Endothelial cell of umbilical vein (primary cell): ENCODE results near the gene SLC6A6. TPM values are rescaled to one million over a fixed set of nuclear protein-coding genes. Genes with fewer than 3 reads are reported as not detected.

ENCODE experiments used
- BruUV-seq: library from RNA; stranded (reverse); fragments of 400-500 nt; replicated peaks from 2 replicates; lab custom pipeline; 2021; lab: Mats Ljungman, UMichigan
- CTCF ChIA-PET: fragments of 300-600, 350-600 bp; sonication (Branson Sonifier 250); formaldehyde crosslinking; loops from one replicate; lab custom pipeline; 2021; ENCODE audit warnings: antibody characterized with exemption, inconsistent platforms; lab: Charles Lee
- POLR2A ChIA-PET: fragments of 300-600, 350-600 bp; sonication (Branson Sonifier 250); formaldehyde crosslinking; loops from one replicate; lab custom pipeline; 2021; ENCODE audit warnings: antibody characterized with exemption, inconsistent platforms; lab: Charles Lee
- DNase-seq: peaks from one replicate; pipeline ENCODE4 v3.0.0-alpha.2; 2011; ENCODE audit warnings: low read depth, low spot score
- FAIRE-seq: peaks from 2 replicates; lab custom pipeline; 2011; peaks lifted over from hg19 to GRCh38; lab: Jason Lieb, UNC
- H2AFZ ChIP-seq: 2 replicates; pipeline ENCODE4 v1.6.0; 2012; ENCODE audit warnings: low read depth, low read length, control low read depth, inconsistent platforms
- H3K27ac ChIP-seq: 2 replicates; pipeline ENCODE4 v1.5.1; 2011; ENCODE audit warnings: low read depth, mild to moderate bottlenecking, control low read depth, low read length, moderate library complexity; ENCODE audit not compliant: insufficient read depth
- H3K27me3 ChIP-seq, 2 experiments: 2 replicates each; pipeline versions ENCODE4 v1.6.0 to v1.6.1; 2011; ENCODE audit warnings: low read length in 2 of 2, mixed read lengths in 1 of 2; ENCODE audit not compliant: control insufficient read depth in 2 of 2, insufficient read depth in 2 of 2
- H3K36me3 ChIP-seq, 2 experiments: 2 replicates in 1 of 2; 3 replicates in 1 of 2; pipeline ENCODE4 v1.5.1; 2011; ENCODE audit warnings: low read length in 2 of 2, mild to moderate bottlenecking in 1 of 2, moderate library complexity in 1 of 2; ENCODE audit not compliant: control insufficient read depth in 2 of 2, insufficient read depth in 2 of 2; ENCODE audit errors: extremely low read depth in 1 of 2
- H3K4me1 ChIP-seq: 3 replicates; pipeline ENCODE4 v1.5.1; 2011; ENCODE audit warnings: mild to moderate bottlenecking, low read length; ENCODE audit not compliant: control insufficient read depth, insufficient read depth; ENCODE audit errors: extremely low read depth
- H3K4me2 ChIP-seq: 2 replicates; pipeline ENCODE4 v1.6.1; 2011; ENCODE audit warnings: low read length, control low read depth, mixed read lengths; ENCODE audit not compliant: insufficient read depth
- H3K4me3 ChIP-seq, 3 experiments: fragments of 200-600 bp in 1 of 3; sonication (generic), shearing (Covaris generic) in 1 of 3; replicated peaks in 1 of 3; 2 replicates each; pipeline ENCODE4 v1.5.1; 2011 to 2016; ENCODE audit warnings: control low read depth in 3 of 3, low read length in 3 of 3, mild to moderate bottlenecking in 2 of 3, inconsistent platforms in 1 of 3, low read depth in 1 of 3, moderate library complexity in 1 of 3; ENCODE audit not compliant: insufficient read depth in 1 of 3
- H3K79me2 ChIP-seq: 2 replicates; pipeline ENCODE4 v1.6.0; 2012; ENCODE audit warnings: low read length, inconsistent platforms; ENCODE audit not compliant: control insufficient read depth, insufficient read depth
- H3K9ac ChIP-seq: replicated peaks from 2 replicates; pipeline ENCODE3; 2011; ENCODE audit warnings: low read length, control low read depth; ENCODE audit not compliant: insufficient read depth; ENCODE audit errors: extremely low read depth
- H3K9me1 ChIP-seq: replicated peaks from 3 replicates; pipeline ENCODE4 v1.6.0; 2011; ENCODE audit warnings: mild to moderate bottlenecking, low read length; ENCODE audit not compliant: control insufficient read depth, insufficient read depth; ENCODE audit errors: extremely low read depth
- H3K9me3 ChIP-seq: replicated peaks from 2 replicates; pipeline ENCODE4 v1.5.1; 2012; ENCODE audit warnings: low read length, inconsistent platforms; ENCODE audit not compliant: control insufficient read depth, insufficient read depth
- H4K20me1 ChIP-seq: replicated peaks from 2 replicates; pipeline ENCODE3; 2011; ENCODE audit warnings: mild to moderate bottlenecking, low read length; ENCODE audit not compliant: control insufficient read depth, insufficient read depth; ENCODE audit errors: extremely low read depth
- CTCF ChIP-seq, 2 donors: IDR thresholded peaks; 1 replicate in 1 of 2; 2 replicates in 1 of 2; pipeline ENCODE4 v1.5.1; 2011; ENCODE audit warnings: low read length in 2 of 2, mild to moderate bottlenecking in 2 of 2, moderate library complexity in 2 of 2, control low read depth in 1 of 2, inconsistent platforms in 1 of 2, low read depth in 1 of 2; ENCODE audit not compliant: insufficient read depth in 1 of 2; ENCODE audit errors: extremely low read depth in 1 of 2
- EZH2 ChIP-seq: IDR thresholded peaks from 2 replicates; pipeline ENCODE4 v1.6.1; 2012; ENCODE audit warnings: borderline replicate concordance, low read depth, mild to moderate bottlenecking, moderate library complexity, low read length, inconsistent platforms; ENCODE audit not compliant: severe bottlenecking
- FOS ChIP-seq: IDR thresholded peaks from 2 replicates; pipeline ENCODE4 v1.6.1; 2011; ENCODE audit warnings: mild to moderate bottlenecking, low read length, moderate library complexity, borderline replicate concordance; ENCODE audit not compliant: insufficient read depth
- GATA2 ChIP-seq: IDR thresholded peaks from 2 replicates; pipeline ENCODE4 v1.7.0; 2011; ENCODE audit warnings: low read depth, mild to moderate bottlenecking, moderate library complexity, mixed read lengths, low read length; ENCODE audit not compliant: insufficient read length, insufficient read depth
- JUN ChIP-seq: IDR thresholded peaks from 2 replicates; pipeline ENCODE4 v1.6.1; 2011; ENCODE audit warnings: borderline replicate concordance, low read depth; ENCODE audit not compliant: insufficient read length, insufficient read depth
- MAX ChIP-seq: IDR thresholded peaks from 2 replicates; pipeline ENCODE4 v1.6.1; 2011; ENCODE audit not compliant: insufficient read depth, insufficient read length
- MYC ChIP-seq: IDR thresholded peaks from one replicate; pipeline ENCODE4 v1.6.1; 2011; ENCODE audit warnings: mild to moderate bottlenecking, low read depth, low read length
- POLR2A ChIP-seq: IDR thresholded peaks from 2 replicates; pipeline ENCODE4 v1.6.1; 2012; ENCODE audit warnings: low read depth, mild to moderate bottlenecking, control low read depth, low read length
- POLR2AphosphoS5 ChIP-seq: IDR thresholded peaks from 2 replicates; pipeline ENCODE4 v1.6.1; 2012; ENCODE audit warnings: low read depth, mild to moderate bottlenecking, control low read depth, low read length, moderate library complexity; ENCODE audit not compliant: insufficient read depth
- dilution Hi-C: fragments of 300-500 bp; cut with MboI; formaldehyde crosslinking; loops from one replicate; pipeline ENCODE4 v1.15.0; 2019; ENCODE audit warnings: low sequenced_read_pairs; ENCODE audit not compliant: extremely low pct_ligation_motif_present
- intact Hi-C: fragments of 100-400 bp; cut with micrococcal nuclease; formaldehyde crosslinking; loops from one replicate; pipeline ENCODE4 v1.10.0; 2022
- polyA plus RNA-seq, 4 experiments: library from polyadenylated mRNA; depleted of rRNA in 3 of 4; stranded (reverse) in 3 of 4; unstranded in 1 of 4; fragments of >200 nt; gene quantifications; 2 replicates each; pipeline versions ENCODE4 v1.2.1 to v1.2.3, GENCODE V29; 2011 to 2012; ENCODE audit warnings: missing spikeins in 1 of 4
- total RNA-seq: library from RNA; stranded (reverse); gene quantifications from 2 replicates; pipeline ENCODE4 v1.2.3, GENCODE V29; 2021

The SLC6A6 gene
- total and polyA plus RNA-seq, 2 donors (not counting 3 experiments of a cell fraction or from before 2014, with no cell fraction given) = 25.7 to 38.0 TPM

DNA sequence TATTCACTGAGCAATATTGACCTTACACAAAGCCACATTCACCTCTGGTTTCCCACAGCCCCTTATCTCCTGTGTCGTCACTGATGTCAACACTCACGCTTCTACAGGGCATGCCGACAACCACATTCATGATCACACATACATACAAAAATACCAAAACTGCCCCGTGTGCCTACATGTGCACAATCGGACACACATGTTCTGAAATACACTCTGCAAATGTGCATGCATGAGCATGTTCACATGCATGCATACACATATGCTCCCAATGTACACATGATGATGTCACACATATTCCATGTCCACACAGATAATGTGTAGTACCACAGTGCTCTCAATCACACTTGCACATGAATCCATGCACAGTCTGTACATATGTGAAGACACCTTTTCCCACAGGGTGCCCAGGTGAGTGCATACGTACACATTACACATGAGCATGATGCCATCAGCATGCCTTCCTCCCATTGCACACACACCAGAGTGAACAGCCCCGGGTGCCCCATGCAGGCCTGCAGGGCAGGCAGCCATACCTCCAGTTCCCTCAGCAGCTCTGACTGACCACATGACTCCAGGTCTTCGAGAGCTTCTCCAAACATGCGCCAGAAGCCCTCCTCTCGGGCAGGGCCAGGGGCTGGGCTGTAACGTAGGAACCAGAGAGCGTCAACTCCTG, 100.8 kb downstream of the SLC6A6 start:
- BruUV-seq = no TSS peak
- CTCF ChIA-PET = no interaction called here
- intact Hi-C loops (loop anchor here (10.0 kb wide), 1 partner anchor 282 kb away; no protein-coding TSS in a partner anchor), dilution Hi-C loops (no loop called here)
- Histone ChIP-seq H3K4me2 (no peak overlapping the region), H3K9ac (no peak overlapping the region), H3K4me3 (no peak overlapping the region), H4K20me1 (no peaks in the 10 kb centered on the region), H3K9me3 (no peaks in the 10 kb centered on the region), H3K79me2 (no peaks in the 10 kb centered on the region), H2AFZ (no peak overlapping the region), H3K27ac (no peak overlapping the region), H3K27me3 (peaks cover 0 to 3% of the 10 kb centered on the region in 2 experiments), H3K36me3 (no peaks in the 10 kb centered on the region), H3K9me1 (no peaks in the 10 kb centered on the region), H3K4me1 (no peaks in the 10 kb centered on the region)
- POLR2A ChIA-PET = no interaction called here
- FAIRE-seq (no peak), DNase-seq (no peak)
- TF ChIP-seq MYC (no peak), MAX (no peak), EZH2 (no peak), GATA2 (no peak)

GRCh38 chr3:14503706-14504065, 101.3 kb downstream of the SLC6A6 start:
- dilution Hi-C loops (no loop called here), intact Hi-C loops (loop anchor here (10.0 kb wide), 1 partner anchor 281 kb away; no protein-coding TSS in a partner anchor)
- Histone ChIP-seq H2AFZ (no peak overlapping the region), H3K36me3 (no peaks in the 10 kb centered on the region), H3K9me1 (no peaks in the 10 kb centered on the region), H3K4me2 (no peak overlapping the region), H3K4me3 (no peak overlapping the region), H3K4me1 (no peaks in the 10 kb centered on the region), H3K79me2 (no peaks in the 10 kb centered on the region), H3K9me3 (no peaks in the 10 kb centered on the region), H3K9ac (no peak overlapping the region), H3K27me3 (peaks cover 0 to 3% of the 10 kb centered on the region in 2 experiments), H4K20me1 (no peaks in the 10 kb centered on the region), H3K27ac (no peak overlapping the region)
- POLR2A ChIA-PET = no interaction called here
- TF ChIP-seq POLR2AphosphoS5 (no peak), MAX (no peak), FOS (no peak), GATA2 (no peak), POLR2A (no peak), MYC (no peak), CTCF (IDR thresholded peaks at IDR 0.05; ENCODE audit: extremely low read depth in 1 of 2, insufficient read depth in 1 of 2, low read depth in 1 of 2, low read length in 2 of 2) (no peak), EZH2 (no peak), JUN (no peak)
- no TSS peak for BruUV-seq
- DNase-seq = no peak
- CTCF ChIA-PET = no interaction called here
- FAIRE-seq = no peak
